Astrocyte of the spinal cord (primary cell): ENCODE measurements around the gene GPS2.

Source experiments
- DNase-seq: peaks from one replicate; pipeline ENCODE4 v3.0.0; 2011; ENCODE audit warnings: low read depth, low spot score
- H3K4me3 ChIP-seq: 2 replicates; pipeline ENCODE4 v1.5.1; 2011; ENCODE audit warnings: low read depth, mild to moderate bottlenecking, low read length, moderate library complexity
- in situ Hi-C: cut with HindIII; loops from 2 replicates; pipeline ENCODE4 v1.10.0; 2017; ENCODE audit warnings: low sequenced_read_pairs
- TF ChIP-seq, protein P1 (sequence below): IDR thresholded peaks from 2 replicates; pipeline ENCODE4 v1.5.1; 2012; ENCODE audit warnings: low read depth, mild to moderate bottlenecking, low read length, inconsistent platforms

The GPS2 gene

DNA sequence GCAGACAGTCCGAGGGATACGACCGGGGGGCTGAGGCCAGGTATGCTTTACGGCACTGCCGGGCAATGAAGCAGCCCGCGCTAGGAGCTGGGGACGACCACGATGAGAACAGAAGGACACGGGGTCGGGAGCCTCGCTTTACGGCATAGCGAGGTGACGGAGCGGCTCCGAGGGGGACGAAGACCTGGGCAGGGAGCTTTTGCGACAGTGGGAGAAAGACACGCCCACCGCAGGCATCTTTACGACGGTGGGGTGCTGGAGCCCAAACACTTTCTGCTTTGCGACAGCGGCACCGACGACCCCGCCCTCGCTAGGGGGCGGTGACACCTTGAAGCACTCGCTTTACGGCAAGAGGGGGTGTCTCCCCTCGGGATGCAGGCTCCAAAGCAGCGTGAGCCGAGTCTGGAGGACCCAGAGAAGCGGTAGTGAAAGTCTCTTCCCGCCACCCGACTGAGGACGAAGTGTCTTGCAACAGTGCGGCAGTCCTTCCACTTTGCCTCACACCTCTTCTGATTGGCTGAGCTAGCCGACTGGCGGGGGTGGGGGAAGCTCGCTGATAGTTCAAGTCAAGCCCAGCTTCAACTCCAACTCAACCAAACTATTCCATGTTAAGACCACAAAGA, 14.3 kb upstream of the GPS2 start:
- in situ Hi-C loops, result no loop called here
- TF ChIP-seq, protein P1, sequence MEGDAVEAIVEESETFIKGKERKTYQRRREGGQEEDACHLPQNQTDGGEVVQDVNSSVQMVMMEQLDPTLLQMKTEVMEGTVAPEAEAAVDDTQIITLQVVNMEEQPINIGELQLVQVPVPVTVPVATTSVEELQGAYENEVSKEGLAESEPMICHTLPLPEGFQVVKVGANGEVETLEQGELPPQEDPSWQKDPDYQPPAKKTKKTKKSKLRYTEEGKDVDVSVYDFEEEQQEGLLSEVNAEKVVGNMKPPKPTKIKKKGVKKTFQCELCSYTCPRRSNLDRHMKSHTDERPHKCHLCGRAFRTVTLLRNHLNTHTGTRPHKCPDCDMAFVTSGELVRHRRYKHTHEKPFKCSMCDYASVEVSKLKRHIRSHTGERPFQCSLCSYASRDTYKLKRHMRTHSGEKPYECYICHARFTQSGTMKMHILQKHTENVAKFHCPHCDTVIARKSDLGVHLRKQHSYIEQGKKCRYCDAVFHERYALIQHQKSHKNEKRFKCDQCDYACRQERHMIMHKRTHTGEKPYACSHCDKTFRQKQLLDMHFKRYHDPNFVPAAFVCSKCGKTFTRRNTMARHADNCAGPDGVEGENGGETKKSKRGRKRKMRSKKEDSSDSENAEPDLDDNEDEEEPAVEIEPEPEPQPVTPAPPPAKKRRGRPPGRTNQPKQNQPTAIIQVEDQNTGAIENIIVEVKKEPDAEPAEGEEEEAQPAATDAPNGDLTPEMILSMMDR, result no peak
- DNase-seq, result peak; percentile 99
- H3K4me3 ChIP-seq, result peak overlapping the region; percentile 89

DNA sequence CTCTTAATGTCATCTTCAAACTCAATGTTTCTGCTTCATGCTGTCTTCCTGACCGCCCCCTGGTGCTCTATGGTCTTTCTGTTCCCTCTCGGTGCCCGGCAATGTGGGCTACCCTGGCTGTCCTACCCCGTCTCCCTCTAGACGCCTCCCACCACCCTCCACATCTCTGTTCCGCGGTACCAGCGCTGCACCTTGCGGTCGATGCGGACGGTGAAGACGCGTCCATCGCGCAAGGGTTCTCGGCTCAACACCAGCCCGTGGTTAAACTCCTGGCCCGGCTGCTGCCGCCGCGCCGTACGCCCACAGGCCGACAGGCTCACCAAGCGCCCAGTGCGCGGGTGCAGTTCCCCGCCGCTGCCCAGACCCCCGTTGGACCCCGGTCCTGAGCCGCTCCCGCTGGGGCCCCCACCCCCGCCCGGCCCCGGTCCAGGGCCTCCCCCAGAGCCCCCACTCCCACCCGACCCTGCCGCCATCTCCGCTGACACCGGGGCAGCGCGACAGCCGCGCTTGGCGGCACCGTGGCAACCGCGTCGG, 13.7 kb upstream of the GPS2 start, which contains the start of gene NEURL4:
NEURL4 (minus strand) TSS at position 496 of the 534 bp plus-strand sequence; CDS start at position 473, 23 bp downstream.
- TF ChIP-seq, protein P1, result no peak
- H3K4me3 ChIP-seq, result peak within 1 kb of the TSS; percentile 89
- no peak for DNase-seq
- in situ Hi-C loops, result no loop called here

DNA sequence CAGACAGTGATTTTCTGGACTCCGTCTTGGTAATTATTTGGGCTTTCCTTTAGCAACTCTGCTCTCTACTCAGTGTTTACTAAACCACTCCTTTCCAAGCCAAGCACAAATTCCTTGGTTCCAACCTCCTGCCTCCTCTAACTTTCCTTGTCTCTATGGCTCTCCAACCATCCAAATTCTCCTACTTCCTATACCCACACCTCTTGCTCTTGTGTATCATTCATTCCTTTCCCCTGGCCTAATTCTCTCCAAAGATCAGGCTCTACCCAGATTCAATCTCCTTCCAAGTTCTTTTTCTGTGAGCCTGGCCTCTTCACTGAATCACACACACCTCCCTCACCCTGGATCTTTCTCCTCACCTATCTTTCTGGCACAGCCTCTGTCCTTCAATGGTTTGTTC, 12.8 kb upstream of the GPS2 start:
- in situ Hi-C loops, result no loop called here
- no peak overlapping the region for H3K4me3 ChIP-seq
- TF ChIP-seq, protein P1, result no peak
- DNase-seq, result no peak

DNA sequence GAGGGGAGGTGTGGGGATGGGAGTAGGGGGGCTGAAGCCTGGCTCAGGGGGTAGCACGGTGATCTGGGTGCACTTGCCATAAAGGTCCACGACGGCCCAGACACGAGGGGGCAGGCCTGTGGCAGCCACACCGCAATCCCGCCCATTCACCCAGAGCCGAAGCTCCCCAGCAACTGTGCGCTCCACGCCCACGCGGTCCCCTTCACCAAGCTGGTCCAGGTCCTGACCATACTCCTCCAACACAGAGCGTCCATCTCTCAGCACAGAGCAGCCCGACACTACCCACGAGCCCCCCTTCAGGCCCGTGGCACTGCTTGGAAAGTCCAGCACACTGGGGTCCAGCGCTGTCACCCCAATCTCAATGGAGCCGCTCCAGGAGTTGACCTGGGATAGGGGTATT, 12.3 kb upstream of the GPS2 start:
- TF ChIP-seq, protein P1, result no peak
- DNase-seq, result no peak
- H3K4me3 ChIP-seq, result no peak overlapping the region
- in situ Hi-C loops, result no loop called here

DNA sequence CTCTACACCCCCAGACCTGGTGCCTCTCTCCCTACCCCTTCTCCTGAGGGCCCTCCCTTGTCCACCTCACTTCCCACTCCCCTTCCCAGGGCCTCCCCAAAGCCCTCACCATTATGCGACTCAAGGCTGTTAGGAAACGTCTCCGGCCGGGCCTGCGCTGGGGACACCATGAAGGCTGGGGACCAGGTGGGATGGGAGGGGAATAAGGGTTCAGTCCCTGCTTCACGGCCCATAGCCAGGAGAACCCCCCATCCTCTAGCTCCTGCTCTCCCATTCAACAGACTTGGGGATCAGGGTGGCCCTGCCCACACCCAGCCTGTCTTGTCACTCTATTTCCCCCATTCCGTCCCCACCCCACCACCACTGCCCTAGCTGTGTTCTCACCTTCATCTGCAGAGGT, 11.9 kb upstream of the GPS2 start:
- in situ Hi-C loops, result no loop called here
- TF ChIP-seq, protein P1, result no peak
- H3K4me3 ChIP-seq, result no peak overlapping the region

DNA sequence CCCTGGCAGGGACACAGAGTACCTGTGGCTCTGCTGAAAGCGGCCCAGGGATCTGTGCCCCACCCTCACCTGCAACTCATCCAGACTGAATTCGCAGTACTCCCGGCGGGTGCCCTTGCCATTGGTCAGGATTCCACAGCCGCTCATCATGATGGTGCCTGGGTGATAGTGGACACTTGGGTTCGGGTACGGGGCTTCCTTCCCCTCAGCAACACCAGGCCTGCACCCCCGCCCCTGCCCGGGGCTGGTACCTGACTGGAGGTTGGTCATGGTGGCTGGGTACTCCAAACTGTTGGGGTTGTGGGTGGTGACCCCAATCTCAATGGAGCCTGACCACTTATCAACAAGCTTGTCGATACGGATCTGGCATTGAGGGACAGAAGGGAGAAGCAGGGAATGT, 11.0 kb upstream of the GPS2 start:
- DNase-seq, result no peak
- TF ChIP-seq, protein P1, result no peak
- in situ Hi-C loops, result no loop called here
- H3K4me3 ChIP-seq, result no peak overlapping the region

More for the DNA sequence above, 11.9 kb upstream of the GPS2 start:
- DNase-seq, result no peak
